PC-9 (cell line): ENCODE data around the gene ADAMTS8.

Experiments used
- EZH2 ChIP-seq: fragments of 200-600 bp; sonication (generic); IDR thresholded peaks from 2 replicates; pipeline ENCODE4 v1.8.0; 2017; ENCODE audit warnings: antibody characterized with exemption, low read depth
- TF ChIP-seq, protein P1 (sequence below): fragments of 200-600 bp; sonication (generic); conservative IDR thresholded peaks from 2 replicates; pipeline ENCODE4 v1.6.1; 2017; ENCODE audit warnings: mixed run types, antibody characterized with exemption, mild to moderate bottlenecking, moderate library complexity

DNA sequence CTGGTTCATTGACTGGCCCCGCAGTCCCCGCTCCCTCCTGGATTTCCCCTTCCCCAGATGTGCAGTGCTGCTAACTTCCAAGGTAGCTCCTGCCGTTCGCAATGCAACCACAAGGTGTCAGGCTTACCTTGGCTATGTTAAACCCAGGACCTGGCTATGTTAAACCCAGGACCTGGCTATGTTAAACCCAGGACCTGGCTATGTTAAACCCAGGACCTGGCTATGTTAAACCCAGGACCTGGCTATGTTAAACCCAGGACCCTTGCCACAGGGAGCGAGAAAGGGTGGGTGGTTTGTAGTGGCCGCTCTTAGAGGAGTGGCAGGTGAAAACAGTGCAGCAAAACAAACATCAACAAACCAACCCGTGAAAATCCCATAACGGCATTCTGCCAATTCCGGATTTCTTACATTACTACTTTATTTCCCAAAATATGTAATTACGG is 2.9 kb upstream of the ADAMTS8 start:
- TF ChIP-seq, protein P1, sequence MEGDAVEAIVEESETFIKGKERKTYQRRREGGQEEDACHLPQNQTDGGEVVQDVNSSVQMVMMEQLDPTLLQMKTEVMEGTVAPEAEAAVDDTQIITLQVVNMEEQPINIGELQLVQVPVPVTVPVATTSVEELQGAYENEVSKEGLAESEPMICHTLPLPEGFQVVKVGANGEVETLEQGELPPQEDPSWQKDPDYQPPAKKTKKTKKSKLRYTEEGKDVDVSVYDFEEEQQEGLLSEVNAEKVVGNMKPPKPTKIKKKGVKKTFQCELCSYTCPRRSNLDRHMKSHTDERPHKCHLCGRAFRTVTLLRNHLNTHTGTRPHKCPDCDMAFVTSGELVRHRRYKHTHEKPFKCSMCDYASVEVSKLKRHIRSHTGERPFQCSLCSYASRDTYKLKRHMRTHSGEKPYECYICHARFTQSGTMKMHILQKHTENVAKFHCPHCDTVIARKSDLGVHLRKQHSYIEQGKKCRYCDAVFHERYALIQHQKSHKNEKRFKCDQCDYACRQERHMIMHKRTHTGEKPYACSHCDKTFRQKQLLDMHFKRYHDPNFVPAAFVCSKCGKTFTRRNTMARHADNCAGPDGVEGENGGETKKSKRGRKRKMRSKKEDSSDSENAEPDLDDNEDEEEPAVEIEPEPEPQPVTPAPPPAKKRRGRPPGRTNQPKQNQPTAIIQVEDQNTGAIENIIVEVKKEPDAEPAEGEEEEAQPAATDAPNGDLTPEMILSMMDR: peak; percentile 80
- TF ChIP-seq EZH2: no peak
